DND-41 (cell line): ENCODE results near the gene GLB1L3.
A peak's percentile ranks its signal among the peaks of the same experiment; 100 is the strongest.

ENCODE experiments used
- ATAC-seq: fragments of 200-7000 bp; cut with Tn5 transposase; 3 replicates; pipeline ENCODE4 v1.9.1; 2021; ENCODE audit warnings: low read depth; ENCODE audit not compliant: insufficient read depth
- DNase-seq: peaks from one replicate; pipeline ENCODE4 v3.0.0-alpha.2; 2020
- H2AFZ ChIP-seq: 2 replicates; pipeline ENCODE4 v1.6.0; 2012; ENCODE audit warnings: low read depth, low read length
- H3K27ac ChIP-seq: 2 replicates; pipeline ENCODE4 v1.5.1; 2012; ENCODE audit warnings: low read length, inconsistent platforms
- H3K27me3 ChIP-seq: fragments of 200-600 bp; sonication (generic); 2 replicates; pipeline ENCODE4 v1.6.0; 2012; ENCODE audit warnings: low read length, mild to moderate bottlenecking, inconsistent platforms; ENCODE audit not compliant: insufficient read depth, poor library complexity
- H3K36me3 ChIP-seq: 2 replicates; pipeline ENCODE4 v1.5.1; 2012; ENCODE audit warnings: low read length, inconsistent platforms; ENCODE audit not compliant: insufficient read depth
- H3K4me1 ChIP-seq: 2 replicates; pipeline ENCODE4 v1.5.1; 2012; ENCODE audit warnings: mild to moderate bottlenecking, low read length; ENCODE audit not compliant: insufficient read depth
- H3K4me2 ChIP-seq: 2 replicates; pipeline ENCODE4 v1.6.0; 2012; ENCODE audit warnings: mild to moderate bottlenecking, moderate library complexity, low read length, inconsistent platforms; ENCODE audit not compliant: insufficient read depth
- H3K4me3 ChIP-seq, 2 experiments: fragments of 200-600 bp in 1 of 2; shearing (Covaris generic) in 1 of 2; 2 replicates each; pipeline ENCODE4 v1.5.1; 2012 to 2016; ENCODE audit warnings: inconsistent platforms in 2 of 2, low read length in 2 of 2, mild to moderate bottlenecking in 2 of 2, low read depth in 1 of 2, moderate library complexity in 1 of 2
- H3K79me2 ChIP-seq: 2 replicates; pipeline ENCODE4 v1.6.0; 2012; ENCODE audit warnings: low read length, inconsistent platforms; ENCODE audit not compliant: insufficient read depth
- H3K9ac ChIP-seq: 2 replicates; pipeline ENCODE4 v1.6.0; 2012; ENCODE audit warnings: low read depth, mild to moderate bottlenecking, inconsistent platforms, low read length, moderate library complexity
- H3K9me3 ChIP-seq: 2 replicates; pipeline ENCODE4 v1.5.1; 2012; ENCODE audit warnings: low read length, moderate library complexity, mild to moderate bottlenecking, inconsistent platforms; ENCODE audit not compliant: insufficient read depth, severe bottlenecking
- H4K20me1 ChIP-seq: 2 replicates; pipeline ENCODE4 v1.6.0; 2012; ENCODE audit warnings: low read length; ENCODE audit not compliant: insufficient read depth
- EZH2 ChIP-seq: IDR thresholded peaks from 3 replicates; pipeline ENCODE4 v1.6.1; 2012; ENCODE audit warnings: borderline replicate concordance, low read depth, mild to moderate bottlenecking, moderate library complexity, low read length, inconsistent platforms; ENCODE audit not compliant: severe bottlenecking
- TF ChIP-seq, protein P1 (sequence below): IDR thresholded peaks from 2 replicates; pipeline ENCODE4 v1.5.1; 2012; ENCODE audit warnings: borderline replicate concordance, low read length, moderate library complexity, mild to moderate bottlenecking; ENCODE audit not compliant: poor library complexity, severe bottlenecking; ENCODE audit errors: extremely low read depth

Gene GLB1L3

DNA sequence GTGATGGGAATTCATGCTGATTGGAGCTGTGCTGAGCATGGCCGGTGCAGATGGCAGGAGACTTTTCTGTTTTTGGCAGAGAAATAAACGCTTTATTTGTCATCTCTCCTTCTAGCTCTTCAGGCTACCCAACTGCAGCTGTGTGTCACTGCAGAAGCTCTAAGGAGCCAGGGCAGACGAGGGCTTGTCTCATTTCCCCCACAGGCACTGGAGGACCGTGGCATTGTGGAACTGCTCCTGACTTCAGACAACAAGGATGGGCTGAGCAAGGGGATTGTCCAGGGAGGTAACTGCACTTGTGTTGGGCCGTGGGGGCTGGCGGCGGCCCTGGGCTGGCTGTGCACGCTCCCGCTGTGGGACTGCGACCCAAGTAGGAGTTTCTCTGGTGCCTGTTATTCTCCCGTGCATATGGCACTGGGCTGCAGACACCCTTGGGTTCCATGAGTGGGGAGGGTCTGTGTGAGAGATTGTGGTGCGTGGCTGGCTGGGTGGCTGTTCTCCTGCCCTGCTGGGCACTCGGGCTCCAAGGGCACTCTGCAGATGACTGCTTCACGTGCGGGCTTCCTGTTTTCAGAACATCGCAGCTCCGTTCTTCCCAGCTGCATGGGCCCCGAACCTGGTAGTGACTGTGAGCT lies 82.8 kb downstream of the GLB1L3 start:
- ATAC-seq (no peak), DNase-seq (no peak)
- Histone ChIP-seq H3K36me3 (peaks cover 3% of the 10 kb centered on the region; the same call in 1 of the 2 replicates), H2AFZ (no peak overlapping the region), H3K27me3 (no peaks in the 10 kb centered on the region), H3K4me1 (peaks cover 14% of the 10 kb centered on the region), H3K9ac (no peak overlapping the region), H3K4me2 (no peak overlapping the region), H4K20me1 (no peaks in the 10 kb centered on the region), H3K9me3 (no peaks in the 10 kb centered on the region), H3K27ac (no peak overlapping the region), H3K79me2 (no peaks in the 10 kb centered on the region), H3K4me3 (no peak overlapping the region)
- TF ChIP-seq, protein P1, sequence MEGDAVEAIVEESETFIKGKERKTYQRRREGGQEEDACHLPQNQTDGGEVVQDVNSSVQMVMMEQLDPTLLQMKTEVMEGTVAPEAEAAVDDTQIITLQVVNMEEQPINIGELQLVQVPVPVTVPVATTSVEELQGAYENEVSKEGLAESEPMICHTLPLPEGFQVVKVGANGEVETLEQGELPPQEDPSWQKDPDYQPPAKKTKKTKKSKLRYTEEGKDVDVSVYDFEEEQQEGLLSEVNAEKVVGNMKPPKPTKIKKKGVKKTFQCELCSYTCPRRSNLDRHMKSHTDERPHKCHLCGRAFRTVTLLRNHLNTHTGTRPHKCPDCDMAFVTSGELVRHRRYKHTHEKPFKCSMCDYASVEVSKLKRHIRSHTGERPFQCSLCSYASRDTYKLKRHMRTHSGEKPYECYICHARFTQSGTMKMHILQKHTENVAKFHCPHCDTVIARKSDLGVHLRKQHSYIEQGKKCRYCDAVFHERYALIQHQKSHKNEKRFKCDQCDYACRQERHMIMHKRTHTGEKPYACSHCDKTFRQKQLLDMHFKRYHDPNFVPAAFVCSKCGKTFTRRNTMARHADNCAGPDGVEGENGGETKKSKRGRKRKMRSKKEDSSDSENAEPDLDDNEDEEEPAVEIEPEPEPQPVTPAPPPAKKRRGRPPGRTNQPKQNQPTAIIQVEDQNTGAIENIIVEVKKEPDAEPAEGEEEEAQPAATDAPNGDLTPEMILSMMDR: no peak
- no peak for TF ChIP-seq EZH2

GRCh38 chr11:134359646-134360045 lies 83.5 kb downstream of the GLB1L3 start:
- ATAC-seq (no peak), DNase-seq (no peak)
- H3K27ac ChIP-seq: peak overlapping the region; percentile 10; the same call in 1 of the 2 replicates
- no peak overlapping the region for H3K9ac ChIP-seq
- no peak for TF ChIP-seq EZH2
- TF ChIP-seq, protein P1: no peak
- no peak overlapping the region for H3K4me3 ChIP-seq
- peaks cover 14% of the 10 kb centered on the region for H3K4me1 ChIP-seq
- H3K79me2 ChIP-seq: no peaks in the 10 kb centered on the region
- no peaks in the 10 kb centered on the region for H4K20me1 ChIP-seq
- H3K27me3 ChIP-seq: no peaks in the 10 kb centered on the region
- no peak overlapping the region for H2AFZ ChIP-seq
- peaks cover 3% of the 10 kb centered on the region; the same call in 1 of the 2 replicates for H3K36me3 ChIP-seq
- no peak overlapping the region for H3K4me2 ChIP-seq
- no peaks in the 10 kb centered on the region for H3K9me3 ChIP-seq

GRCh38 chr11:134360050-134360835 lies 84.1 kb downstream of the GLB1L3 start:
- ATAC-seq (peak; percentile 61), DNase-seq (peak; percentile 72)
- Histone ChIP-seq H3K27me3 (no peaks in the 10 kb centered on the region), H3K4me2 (no peak overlapping the region), H2AFZ (no peak overlapping the region; the same call in 1 of the 2 replicates), H3K9me3 (no peaks in the 10 kb centered on the region), H3K27ac (0 out of 2 replicates have a peak overlapping the region, but pooled peaks have one; percentile 10), H3K4me3 (no peak overlapping the region), H3K9ac (no peak overlapping the region; the same call in 1 of the 2 replicates), H3K36me3 (peaks cover 3% of the 10 kb centered on the region; the same call in 1 of the 2 replicates), H3K4me1 (peaks cover 20% of the 10 kb centered on the region), H4K20me1 (peaks cover 3% of the 10 kb centered on the region; the same call in 1 of the 2 replicates), H3K79me2 (no peaks in the 10 kb centered on the region)
- TF ChIP-seq, protein P1: peak; percentile 87
- TF ChIP-seq EZH2: no peak
